GM19043 (cell line): ENCODE measurements around the gene UQCRC2.
"Not testable (repeated sequence)": the region's sequence is repeated elsewhere in the genome, so short reads cannot be mapped to it uniquely, and the experiment has no call there.

Source experiments
- ATAC-seq: cut with Tn5 transposase; IDR thresholded peaks from one replicate; pipeline ENCODE4 v1.9.1; 2021; ENCODE audit warnings: low read depth; ENCODE audit not compliant: unreplicated experiment

UQCRC2 gene

DNA sequence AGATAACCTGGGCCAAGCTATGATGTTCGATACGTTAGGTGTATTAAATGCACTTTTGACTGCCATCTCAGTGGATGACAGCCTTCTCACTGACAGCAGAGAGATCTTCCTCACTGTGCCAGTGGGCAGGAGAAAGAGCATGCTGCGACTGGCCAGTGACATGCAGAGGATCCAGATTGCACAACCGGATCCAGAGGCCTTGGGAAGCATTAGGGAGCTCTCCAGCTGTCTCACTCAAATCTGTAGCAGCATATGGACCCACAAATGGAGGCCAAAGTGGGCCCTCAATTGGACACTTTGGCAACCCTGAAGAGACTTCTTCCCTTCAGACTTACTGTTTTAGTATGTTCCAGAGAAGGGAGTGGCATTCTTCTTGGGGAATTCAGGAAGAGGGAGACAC is 26.9 kb downstream of the UQCRC2 start:
- no peak for ATAC-seq

DNA sequence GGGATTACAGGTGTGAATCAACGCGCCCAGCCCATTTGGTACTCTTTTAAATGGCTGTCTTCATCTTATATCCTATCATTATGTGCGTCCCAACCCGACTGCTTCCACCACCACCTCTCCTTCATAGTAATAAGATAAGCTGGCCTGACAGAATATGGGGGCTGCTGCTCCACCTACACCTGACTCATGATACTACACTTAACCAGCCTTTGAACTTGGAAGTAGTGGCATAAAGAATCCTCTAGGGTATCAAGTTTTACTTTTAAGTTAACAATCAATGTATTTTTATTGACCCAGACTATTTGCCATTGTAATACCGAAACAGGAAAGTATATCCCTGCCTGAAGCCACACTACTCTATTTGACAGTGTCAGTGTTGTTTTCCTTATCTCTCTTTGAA is 28.9 kb downstream of the UQCRC2 start:
- ATAC-seq, result no peak

DNA sequence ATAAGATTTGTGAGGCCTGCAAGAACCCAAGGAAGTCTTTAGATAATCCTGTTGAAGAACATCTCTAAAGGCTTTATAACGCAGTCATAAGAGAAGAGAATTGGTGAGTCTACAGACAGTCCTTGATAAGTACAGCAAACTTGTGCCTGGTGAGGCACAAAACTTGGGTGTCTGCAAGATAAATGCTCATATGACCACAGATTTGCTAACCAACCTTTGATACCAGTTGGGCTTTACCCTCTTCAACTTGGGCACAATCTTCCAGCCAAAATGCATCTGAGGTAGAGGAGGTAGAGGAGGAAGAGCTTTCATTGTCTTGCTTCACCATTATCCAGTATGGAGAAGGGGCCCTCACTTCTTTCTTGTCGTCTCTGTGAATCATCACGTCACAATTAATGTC is 30.9 kb downstream of the UQCRC2 start:
- ATAC-seq, result no peak

DNA sequence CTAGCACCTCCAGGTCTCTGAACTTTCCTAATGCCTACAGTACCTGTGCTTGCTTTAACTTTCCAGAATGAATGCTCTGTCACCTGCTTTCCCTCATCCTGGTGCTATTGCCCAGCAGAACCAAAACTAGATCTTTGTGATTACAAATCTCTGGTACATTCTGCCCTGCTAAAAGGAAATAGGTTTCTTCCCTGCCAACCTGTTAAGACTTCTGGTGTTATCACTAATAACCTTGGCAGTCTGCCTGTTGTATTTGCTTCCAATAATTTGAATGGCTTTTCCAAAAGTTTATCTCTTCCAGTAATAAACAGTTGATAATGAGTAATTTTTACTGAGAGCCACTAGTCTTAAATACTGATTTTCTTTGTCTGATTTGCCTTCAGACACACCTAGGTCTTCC is 32.4 kb downstream of the UQCRC2 start:
- ATAC-seq, result no peak

DNA sequence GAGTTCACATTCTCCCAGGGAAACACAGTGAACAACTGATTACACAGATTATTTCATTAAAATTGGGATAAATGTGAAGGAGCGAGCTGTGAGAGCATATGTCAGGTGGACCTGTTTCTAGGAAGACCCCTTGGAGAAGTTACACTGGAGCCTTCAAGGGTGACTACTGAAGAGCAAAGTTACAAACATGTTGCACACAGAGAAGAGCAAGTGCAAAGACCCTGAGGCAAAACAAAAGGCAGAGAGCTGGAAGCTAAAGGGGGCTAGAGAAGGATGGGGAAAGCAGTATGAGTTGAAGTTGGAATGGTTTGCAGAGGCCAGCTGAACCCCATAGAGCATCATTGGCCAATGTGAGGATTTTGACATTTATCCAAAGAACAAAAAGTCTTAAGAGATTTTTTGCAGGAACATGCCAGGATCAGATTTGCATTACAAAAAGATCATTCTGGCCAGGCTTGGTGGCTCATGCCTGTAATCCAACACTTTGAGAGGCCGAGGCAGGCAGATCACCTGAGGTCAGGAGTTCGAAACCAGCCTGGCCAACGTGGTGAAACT is 33.6 kb downstream of the UQCRC2 start:
- no peak for ATAC-seq

DNA sequence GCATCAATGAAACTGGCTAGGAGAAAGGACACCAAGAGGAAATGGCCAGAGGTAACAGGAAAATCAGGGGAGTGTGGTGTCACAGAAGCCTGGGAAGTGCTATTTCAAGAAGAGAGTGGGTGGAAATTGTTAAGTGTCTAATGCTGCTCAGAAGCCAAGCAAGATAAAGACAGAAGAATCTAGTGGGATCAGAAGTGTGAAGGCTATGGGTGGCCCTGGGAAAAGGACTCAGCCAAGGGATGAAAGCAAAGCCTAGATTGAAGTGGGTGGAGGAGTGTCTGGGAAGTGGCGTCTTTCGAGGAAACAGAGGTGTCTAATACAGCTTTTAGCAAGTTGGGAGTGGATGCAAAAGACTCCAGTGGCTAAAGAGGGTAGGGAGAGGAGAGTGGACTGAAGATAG is 34.3 kb downstream of the UQCRC2 start:
- ATAC-seq, result no peak

DNA sequence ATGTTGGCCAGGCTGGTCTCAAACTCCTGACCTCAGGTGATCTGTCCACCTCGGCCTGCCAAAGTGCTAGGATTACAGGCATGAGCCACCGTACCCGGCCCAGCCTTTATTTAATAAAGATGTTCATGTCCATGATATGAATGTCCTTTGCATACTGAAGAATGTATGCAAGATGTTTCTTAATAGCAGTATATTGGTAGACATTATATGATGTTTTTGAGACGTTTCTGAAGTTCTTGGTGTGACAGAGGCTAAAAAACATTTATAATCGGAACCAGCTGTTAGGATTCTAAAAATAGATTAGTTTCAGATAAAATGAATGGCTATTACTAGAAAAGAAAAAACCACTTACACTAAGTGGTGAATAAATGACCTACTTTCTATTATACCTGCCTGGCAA is 36.0 kb downstream of the UQCRC2 start:
- no peak for ATAC-seq

DNA sequence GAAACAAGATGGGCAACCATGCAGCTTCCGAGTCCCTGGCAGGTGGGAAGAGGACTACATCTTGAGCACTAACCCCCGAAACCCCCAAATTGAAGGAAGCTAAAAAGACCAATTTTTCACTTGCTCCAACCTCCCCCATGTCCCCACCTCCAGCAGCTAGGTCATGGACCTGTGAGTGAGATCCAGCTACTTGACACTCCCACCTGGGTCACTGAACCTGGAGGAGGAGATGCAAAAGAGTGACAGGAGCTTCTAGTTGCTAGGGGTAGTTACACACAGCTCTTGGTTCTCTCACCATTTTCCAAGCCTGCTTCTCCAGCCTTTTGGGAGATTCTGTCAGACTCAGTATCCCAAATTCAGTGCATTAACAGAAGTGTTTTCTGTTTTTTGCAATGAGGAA is 36.6 kb downstream of the UQCRC2 start:
- no peak for ATAC-seq

DNA sequence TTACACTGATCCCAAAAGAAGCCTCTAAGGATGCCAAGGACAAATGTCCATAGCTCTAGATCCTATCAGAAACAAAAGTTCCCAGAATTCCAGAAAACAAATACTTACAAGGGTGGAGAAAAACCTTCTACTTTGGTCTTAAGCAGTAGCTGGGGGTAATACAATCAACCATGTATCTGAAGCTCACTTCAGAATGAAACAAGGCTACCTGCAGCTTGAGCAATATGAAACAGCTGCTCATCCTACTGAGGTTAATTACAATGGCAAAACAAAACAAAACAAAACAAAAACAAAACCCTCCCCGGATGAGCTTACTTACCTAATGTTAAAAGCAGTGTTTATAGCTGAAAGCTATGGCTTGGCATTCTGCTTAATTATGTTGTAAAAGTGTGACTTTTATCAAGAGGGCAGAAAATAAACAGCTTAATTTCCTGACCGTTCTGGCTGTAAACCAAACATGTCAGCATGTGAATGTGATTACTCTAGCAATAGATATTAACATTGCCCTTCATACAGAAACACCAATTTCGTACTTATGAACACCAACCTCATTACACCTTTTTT is 37.3 kb downstream of the UQCRC2 start:
- no peak for ATAC-seq

DNA sequence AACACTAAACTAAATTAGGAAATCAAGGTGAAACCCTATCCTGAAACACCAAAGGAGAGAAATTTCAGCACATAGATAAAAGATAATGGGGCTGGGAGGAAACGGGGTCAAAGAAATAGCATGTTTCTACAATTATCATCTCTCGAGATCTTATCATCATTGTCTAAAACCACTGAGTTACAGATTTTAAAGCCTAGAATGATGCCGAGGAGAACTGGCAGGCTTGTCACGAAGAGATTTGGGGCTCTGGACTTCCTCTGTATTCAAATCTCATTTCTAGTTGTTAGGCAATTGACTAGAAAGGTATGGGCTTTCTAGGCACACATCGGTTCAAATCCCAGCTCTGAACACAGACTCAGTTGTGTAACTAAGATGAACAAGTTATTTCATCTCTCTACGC is 38.5 kb downstream of the UQCRC2 start:
- ATAC-seq, result no peak

DNA sequence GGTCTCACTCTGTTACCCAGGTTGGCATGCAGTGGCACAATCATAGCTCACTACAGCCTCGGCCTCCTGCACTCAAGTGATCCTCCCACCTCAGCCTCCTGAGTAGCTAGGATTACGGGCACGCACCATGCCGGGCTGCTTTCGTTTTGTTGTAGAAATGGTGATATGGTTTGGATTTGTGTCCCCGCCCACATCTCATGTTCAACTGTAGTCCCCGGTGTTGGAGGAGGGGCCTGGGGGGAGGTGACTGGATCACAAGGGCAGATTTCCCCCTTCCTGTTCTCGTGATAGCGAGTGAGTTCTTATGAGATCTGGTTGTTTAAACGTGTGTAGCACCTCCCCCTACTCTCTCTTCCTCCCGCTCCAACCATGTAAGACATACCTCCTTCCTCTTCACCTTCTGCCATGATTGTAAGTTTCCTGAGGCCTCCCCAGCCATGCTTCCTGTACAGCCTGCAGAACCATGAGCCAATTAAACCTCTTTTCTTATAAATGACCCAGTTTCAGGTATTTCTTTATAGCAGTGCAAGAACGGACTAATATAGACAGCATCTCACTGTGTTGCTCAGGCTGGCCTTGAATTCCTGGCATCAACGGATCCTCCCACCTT is 41.8 kb downstream of the UQCRC2 start:
- ATAC-seq, result no peak

DNA sequence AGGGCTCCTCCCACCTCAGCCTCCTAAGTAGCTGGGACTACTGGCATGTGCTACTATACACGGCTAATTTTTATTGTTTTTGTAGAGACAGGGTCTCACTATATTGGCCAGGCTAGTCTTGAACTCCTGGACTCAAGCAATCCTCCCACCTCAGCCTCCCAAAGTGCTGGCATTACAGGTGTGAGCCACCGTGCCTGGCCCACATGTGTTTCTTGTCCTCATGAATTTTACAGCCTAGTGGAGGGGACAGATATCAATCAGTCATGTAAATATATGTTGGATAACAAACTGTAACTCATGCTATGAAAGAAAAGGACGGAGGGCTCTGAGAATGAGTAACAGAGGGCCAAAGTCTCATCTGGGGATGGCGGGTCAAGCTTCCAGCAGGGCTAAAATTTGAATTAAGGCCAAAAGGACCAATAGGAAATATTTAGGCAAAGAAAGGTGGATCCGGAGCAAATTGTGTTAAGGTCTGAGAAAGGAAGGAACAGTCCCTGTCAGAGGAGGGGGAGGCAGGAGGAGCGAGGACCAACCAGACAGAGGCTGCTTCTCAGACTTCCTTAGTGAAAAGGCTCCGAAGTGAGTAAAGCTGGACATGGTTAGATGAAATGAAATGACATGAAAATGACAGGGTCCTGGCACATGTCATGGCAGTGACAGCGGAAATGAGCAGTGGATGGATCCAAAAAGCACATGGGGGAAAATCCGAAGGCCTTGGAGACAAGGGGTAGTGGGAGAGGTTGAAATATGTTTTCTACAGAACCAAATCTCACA is 43.9 kb downstream of the UQCRC2 start:
- no peak for ATAC-seq

DNA sequence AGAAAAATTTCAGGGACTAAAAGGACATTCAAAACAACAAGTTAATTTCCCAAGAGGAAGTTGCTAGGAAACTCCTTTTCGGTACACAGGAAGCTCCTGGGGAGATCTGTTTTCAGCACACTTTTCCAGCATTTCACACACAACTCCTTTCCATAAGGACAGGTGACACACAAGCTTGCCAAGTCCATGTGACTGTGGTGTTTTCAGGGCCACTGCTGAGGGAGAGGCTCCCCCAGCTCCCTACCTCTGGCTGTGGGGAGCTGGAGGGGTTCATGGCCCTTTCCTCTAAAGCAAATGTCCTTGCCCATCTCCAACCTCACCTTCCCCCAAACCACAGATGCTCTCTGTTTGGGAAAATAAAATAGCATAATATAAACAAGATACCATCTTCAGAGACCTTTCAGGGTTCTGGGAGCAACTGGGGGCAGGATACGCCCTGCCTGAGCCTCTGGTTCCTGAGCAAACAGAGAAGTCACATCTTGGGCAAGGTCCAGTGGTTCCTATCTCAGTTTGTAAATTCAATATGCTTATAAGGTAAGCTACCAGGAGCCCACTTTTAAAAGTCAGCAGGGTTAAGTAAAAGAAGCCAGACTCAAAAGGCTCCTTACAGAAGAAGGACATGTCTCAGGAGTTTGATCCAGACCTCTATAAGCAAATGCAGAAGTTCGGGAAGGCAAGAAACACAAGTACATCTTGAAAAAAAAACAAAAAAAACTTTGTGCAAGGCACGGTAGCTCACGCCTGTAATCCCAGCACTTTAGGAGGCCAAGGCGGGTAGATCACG is 44.7 kb downstream of the UQCRC2 start:
- ATAC-seq, result no peak

DNA sequence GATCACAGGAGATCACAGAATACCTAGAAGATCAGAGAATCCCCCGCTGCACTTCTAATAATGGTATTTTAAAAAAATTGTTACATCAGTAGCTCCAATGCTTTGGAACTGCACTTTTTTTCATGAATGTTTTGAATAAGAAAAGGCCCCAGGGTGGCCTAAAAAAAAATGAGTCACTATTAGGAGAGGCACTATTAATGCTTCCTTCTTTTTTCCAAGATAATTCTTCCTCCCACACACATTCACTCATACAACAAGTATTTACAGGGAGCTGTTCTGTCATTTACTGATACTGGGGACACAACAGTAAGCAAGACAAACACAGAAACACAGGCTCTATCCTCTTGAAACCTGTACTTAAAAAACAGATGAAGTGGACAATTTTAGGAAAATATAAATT is 48.4 kb downstream of the UQCRC2 start:
- ATAC-seq, result no peak

DNA sequence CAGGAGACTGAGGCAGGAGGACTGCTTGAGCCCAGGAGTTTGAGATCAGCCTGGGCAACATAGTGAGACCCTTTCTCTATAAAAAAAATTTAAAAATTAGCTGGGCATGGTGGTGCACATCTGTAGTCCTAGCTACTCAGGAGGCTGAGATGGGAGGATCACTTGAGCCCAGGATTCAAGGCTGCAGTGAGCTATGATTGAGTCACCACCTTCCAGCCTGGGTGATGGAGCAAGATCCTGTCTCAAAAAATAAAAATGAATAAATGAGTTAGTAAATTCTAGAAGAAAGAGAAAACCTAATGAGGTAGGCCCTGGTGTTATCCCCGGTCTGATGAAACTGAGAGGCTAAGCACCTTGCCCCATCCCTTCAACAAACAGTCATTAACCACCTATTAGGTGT is 48.9 kb downstream of the UQCRC2 start:
- ATAC-seq, result not testable (repeated sequence)

DNA sequence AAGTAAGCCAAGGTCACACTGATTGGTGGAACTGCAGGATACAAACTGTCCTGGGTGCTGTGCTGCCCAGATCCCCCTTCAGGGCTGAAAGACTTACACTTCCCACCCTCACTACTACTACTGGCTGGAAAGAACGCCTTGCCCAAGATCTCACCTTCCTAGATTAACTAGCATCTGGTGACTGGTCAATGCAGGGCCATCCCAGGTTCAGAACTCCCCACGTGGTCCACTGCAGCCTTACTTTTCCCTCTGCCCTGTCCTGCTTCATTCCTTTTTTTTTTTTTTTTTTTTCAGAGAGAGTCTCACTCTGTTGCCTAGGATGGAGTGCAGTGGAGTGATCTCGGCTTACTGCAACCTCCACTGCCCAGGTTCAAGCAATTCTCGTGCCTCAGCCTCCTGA is 50.0 kb downstream of the UQCRC2 start:
- ATAC-seq, result no peak

DNA sequence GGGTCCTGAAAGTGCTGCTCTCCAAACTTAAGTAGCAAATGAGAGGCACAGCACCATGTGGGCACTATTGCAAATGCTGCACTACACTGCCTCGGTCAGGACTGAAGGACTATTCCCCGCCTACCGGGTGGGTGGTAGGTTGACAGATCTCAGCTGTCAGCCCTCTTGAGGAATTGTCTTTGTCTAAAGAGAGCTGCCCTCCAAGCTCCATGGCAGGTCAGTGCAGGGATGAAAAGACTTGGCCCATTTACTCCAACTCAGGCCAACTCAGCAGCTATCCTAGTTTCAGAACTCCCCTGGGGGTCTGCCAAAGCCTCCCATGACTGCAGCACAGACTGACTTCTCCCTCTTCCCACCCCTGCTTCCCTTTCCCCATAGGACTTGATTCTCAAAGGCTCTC is 51.2 kb downstream of the UQCRC2 start:
- ATAC-seq, result no peak

DNA sequence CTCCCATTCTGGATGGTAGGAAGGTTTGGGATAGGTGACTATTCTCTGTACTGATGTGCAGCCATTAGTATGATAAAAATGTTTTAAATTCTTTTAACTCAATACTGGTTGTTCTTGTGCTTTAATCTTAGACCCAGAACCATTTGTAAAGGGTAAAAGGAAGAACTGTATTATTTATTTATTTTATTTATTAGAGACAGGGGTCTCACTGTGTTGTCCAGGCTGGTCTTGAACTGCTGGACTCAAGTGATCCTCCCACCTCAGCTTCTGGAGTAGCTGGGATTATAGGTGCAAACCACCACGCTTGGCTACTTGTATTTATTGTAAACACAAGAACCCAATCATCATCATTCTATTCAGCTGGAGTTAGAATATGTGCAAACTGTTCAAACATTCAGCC is 52.6 kb downstream of the UQCRC2 start:
- no peak for ATAC-seq

DNA sequence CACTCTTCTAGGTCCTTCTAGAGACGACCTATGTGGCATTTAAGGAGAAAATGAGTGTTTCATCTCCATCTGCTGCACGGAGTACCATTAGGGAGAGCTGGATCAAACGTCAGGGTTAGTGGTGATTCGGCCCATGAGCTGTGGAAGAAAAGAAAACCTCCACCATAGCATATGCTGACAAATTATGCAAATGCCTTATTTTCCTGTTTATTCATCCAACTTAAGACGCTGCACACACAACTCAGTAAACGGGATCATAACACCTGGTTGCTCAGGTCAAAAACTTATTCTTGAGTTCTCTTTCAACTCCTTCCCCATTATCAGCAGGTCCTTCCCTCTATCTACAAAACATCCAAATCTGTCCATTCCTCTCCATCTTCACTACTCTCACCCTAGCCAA is 53.5 kb downstream of the UQCRC2 start:
- no peak for ATAC-seq

DNA sequence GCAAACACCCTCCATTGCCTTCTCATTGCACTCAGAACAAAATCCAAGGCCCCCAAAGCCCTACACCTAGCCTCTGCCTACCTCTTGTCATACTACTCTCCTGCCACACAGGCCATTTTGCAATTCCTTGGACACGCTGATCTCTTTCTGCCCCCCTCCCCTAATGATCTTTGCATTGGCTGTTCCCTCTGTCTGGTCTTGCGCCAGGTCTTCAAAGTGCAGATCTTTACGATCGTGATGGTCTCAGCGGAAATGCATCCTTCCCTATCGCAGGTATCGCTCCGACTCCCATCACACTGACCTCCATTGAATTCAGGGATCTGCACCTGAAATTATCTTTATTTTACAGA is 54.0 kb downstream of the UQCRC2 start:
- ATAC-seq, result no peak

DNA sequence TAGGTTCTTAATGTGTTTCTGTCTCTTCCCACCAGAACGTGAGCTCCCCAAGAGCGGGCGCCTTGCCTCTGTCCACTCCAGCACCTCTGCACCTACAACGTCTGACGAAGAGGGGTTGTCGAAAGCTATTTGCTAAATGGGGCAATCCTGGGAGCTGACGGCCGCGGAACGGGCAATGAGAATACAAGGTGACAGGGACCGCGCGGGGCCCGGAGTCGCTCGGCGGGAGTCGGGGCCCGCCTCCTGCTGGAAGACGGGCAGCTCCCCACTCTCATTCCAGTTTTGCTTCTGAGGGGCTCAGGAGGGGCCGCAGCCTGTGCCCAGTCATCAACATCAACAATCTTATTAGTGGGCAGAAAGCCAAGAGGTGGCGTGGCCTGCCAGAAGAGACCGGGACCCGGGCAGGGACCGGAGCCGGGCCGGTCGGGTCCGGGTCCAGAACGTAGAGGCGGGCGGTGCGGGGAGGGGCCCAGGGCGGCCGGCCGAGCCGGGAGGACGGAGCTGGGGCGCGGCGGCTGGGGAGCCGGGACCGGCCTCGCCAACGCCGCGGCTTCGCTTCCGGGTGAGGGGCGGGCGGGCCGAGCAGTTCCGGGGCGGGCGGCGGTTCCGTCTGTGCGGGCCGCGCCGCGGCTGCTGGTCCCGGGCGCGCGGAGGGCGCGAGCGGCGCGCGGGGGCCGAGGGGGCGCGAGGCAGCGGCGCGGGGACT is 54.5 kb downstream of the UQCRC2 start, which contains the start of gene MOSMO:
TSS of gene MOSMO (plus strand) at position 603 of the 706 bp plus-strand sequence. CDS start 191 bp downstream, outside the sequence.
- no peak for ATAC-seq
